Ascending aorta (tissue), 2 donors: ENCODE measurements around the gene PCLO. TPM values are rescaled to one million over a fixed set of nuclear protein-coding genes. Genes with fewer than 3 reads are reported as not detected.

Source experiments
- DNase-seq, 2 donors: peaks; one replicate each; pipeline ENCODE4 v3.0.0-alpha.2; 2019; ENCODE audit warnings: low spot score in 2 of 2
- H3K27ac ChIP-seq, 2 donors: fragments of 200-600 bp; sonication (generic); one replicate each; pipeline ENCODE4 v1.5.1; 2016 to 2017; ENCODE audit warnings: mild to moderate bottlenecking in 1 of 2
- H3K27me3 ChIP-seq: fragments of 200-600 bp; sonication (generic); one replicate; pipeline ENCODE4 v1.5.1; 2017
- H3K36me3 ChIP-seq, 2 donors: fragments of 200-600 bp; sonication (generic); one replicate each; pipeline ENCODE4 v1.5.1; 2016
- H3K4me1 ChIP-seq, 2 donors: fragments of 200-600 bp; sonication (generic); one replicate each; pipeline ENCODE4 v1.5.1; 2016 to 2017; ENCODE audit warnings: mild to moderate bottlenecking in 1 of 2
- H3K4me3 ChIP-seq, 2 donors: fragments of 200-600 bp; sonication (generic); one replicate each; pipeline ENCODE4 v1.5.1; 2016 to 2017; ENCODE audit warnings: mild to moderate bottlenecking in 1 of 2
- H3K9me3 ChIP-seq, 2 donors: fragments of 200-600 bp; sonication (generic); one replicate each; pipeline ENCODE4 v1.5.1; 2016
- intact Hi-C: fragments of 100-400 bp; cut with DNase I; formaldehyde crosslinking; loops from one replicate; pipeline ENCODE4 v1.15.1; 2023
- total RNA-seq: library from RNA; depleted of rRNA; stranded (reverse); fragments of >200 nt; gene quantifications from one replicate; pipeline ENCODE4 v1.1.0, GENCODE V29; 2016
- TF ChIP-seq, protein P1 (sequence below), 3 experiments: fragments of 200-600 bp in 2 of 3; fragments of 450-650 bp in 1 of 3; sonication (generic) in 2 of 3; IDR thresholded peaks; one replicate each; pipeline ENCODE4 v1.5.1; 2016 to 2019; ENCODE audit warnings: antibody characterized with exemption in 3 of 3, mild to moderate bottlenecking in 1 of 3, moderate library complexity in 1 of 3

Gene PCLO
- total RNA-seq, 1 donor from 2014 or later: 0.11 TPM

DNA sequence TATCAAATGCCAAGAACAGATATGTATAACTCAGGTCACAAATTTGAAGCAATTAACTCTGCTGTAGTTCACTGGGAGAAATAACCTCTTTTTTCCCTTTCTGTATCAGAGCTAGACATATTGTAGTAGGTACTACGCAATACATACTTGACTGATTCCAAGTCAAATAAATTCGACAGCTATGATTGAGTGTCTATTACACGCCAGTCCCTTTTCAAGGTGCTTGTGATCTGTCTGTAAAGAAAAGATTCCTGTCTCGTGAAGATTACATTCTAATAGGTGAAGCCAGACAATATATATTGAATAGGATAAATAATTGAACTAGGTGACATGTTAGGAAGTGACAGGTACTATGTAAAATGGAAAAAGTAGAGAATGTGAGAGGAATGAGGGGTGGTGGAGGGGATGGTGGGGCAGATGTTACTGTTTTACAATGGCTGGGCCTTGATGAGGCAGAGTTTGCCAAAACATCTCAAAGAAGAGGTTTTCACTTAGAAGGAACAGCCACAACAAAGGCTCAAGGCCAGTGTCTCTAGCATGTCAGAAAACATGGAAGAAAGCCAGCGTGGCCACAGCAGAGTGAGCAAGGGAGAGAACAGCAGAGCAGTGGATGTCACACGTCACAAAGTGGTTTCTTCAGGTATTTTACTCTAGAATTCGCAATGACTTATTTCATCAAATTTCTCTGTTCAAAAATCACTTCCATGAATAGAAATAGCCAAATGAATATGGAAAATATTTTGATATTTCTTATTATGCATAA is 436.5 kb downstream of the PCLO start:
- Histone ChIP-seq H3K27me3 (no peaks in the 10 kb centered on the region), H3K4me1 (no peaks in the 10 kb centered on the region), H3K9me3 (no peaks in the 10 kb centered on the region), H3K36me3 (no peaks in the 10 kb centered on the region), H3K4me3 (no peak overlapping the region), H3K27ac (no peak overlapping the region)
- intact Hi-C loops: loop anchor here (10.0 kb wide), 1 partner anchor 681 kb away; no protein-coding TSS in a partner anchor
- TF ChIP-seq, protein P1, sequence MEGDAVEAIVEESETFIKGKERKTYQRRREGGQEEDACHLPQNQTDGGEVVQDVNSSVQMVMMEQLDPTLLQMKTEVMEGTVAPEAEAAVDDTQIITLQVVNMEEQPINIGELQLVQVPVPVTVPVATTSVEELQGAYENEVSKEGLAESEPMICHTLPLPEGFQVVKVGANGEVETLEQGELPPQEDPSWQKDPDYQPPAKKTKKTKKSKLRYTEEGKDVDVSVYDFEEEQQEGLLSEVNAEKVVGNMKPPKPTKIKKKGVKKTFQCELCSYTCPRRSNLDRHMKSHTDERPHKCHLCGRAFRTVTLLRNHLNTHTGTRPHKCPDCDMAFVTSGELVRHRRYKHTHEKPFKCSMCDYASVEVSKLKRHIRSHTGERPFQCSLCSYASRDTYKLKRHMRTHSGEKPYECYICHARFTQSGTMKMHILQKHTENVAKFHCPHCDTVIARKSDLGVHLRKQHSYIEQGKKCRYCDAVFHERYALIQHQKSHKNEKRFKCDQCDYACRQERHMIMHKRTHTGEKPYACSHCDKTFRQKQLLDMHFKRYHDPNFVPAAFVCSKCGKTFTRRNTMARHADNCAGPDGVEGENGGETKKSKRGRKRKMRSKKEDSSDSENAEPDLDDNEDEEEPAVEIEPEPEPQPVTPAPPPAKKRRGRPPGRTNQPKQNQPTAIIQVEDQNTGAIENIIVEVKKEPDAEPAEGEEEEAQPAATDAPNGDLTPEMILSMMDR (IDR thresholded peaks at IDR 0.05): no peak
- DNase-seq: no peak

DNA sequence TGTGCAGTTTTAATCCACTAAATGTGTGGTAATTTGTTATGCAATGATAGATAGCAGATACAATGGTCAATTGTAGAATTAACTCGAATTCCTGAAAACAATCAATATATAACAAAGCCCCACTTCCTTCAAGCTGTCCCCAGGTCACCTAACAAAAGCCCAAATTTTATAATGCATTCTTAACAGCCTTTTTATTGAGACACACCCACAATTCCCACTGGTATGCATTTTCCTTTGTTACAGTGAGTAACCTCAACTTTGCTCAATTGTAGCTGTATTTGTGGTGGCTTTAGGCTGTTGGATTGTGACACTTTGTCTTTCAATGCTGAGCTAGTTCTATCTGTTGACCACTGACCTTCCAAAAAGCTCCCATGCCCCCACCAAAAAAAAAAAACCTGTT is 439.3 kb downstream of the PCLO start:
- DNase-seq: no peak
- Histone ChIP-seq H3K27me3 (no peaks in the 10 kb centered on the region), H3K9me3 (no peaks in the 10 kb centered on the region), H3K4me1 (no peaks in the 10 kb centered on the region), H3K36me3 (no peaks in the 10 kb centered on the region), H3K4me3 (no peak overlapping the region), H3K27ac (no peak overlapping the region)
- intact Hi-C loops: loop anchor here (10.0 kb wide), 1 partner anchor 679 kb away; no protein-coding TSS in a partner anchor
- TF ChIP-seq, protein P1 (IDR thresholded peaks at IDR 0.05): no peak

DNA sequence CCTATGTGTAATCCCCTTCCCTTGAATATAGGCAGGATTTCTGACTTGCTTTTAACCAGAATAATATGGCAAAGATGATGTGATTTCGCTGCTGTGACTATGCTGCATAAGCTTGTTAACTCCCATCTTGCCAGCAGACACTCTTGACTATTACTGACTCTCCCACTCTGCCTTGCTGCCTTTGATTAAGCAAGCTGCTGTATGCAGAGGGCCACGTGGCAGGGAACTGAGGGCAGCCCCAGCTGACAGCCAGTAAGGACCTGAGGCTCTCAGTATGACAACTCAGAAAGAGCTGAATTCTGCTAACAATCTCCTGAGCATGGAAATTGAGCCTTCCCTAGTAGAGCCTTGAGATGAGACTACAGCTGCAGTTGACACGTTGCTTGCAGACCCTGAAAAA is 439.7 kb downstream of the PCLO start:
- no peaks in the 10 kb centered on the region for H3K27me3 ChIP-seq
- no peak for DNase-seq
- H3K4me1 ChIP-seq: no peaks in the 10 kb centered on the region
- intact Hi-C loops: loop anchor here (10.0 kb wide), 1 partner anchor 678 kb away; no protein-coding TSS in a partner anchor
- H3K4me3 ChIP-seq: no peak overlapping the region
- H3K9me3 ChIP-seq: no peaks in the 10 kb centered on the region
- TF ChIP-seq, protein P1 (IDR thresholded peaks at IDR 0.05): no peak
- no peaks in the 10 kb centered on the region for H3K36me3 ChIP-seq
- no peak overlapping the region for H3K27ac ChIP-seq

DNA sequence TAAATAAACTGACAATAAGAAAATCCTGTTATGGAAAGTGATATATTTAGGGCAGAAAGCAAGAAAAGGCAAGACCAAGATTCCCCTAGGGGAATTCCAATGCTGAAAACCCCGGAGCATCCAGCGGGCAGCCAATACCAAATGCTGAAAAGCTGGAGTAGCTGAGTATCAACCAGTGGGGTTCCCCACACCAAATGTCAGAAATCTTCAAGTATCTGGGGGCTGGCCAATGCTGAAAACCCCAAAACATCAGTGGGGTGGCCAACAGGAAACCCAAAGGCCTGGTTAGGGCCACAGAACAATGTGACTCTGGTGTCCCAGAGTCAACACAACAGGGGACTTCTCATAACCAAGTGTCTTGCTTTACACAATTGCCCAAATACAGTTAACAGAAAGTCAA is 447.3 kb downstream of the PCLO start:
- Histone ChIP-seq H3K4me1 (no peaks in the 10 kb centered on the region), H3K36me3 (no peaks in the 10 kb centered on the region), H3K4me3 (no peak overlapping the region), H3K27ac (no peak overlapping the region), H3K9me3 (no peaks in the 10 kb centered on the region), H3K27me3 (no peaks in the 10 kb centered on the region)
- DNase-seq: no peak
- TF ChIP-seq, protein P1 (IDR thresholded peaks at IDR 0.05): no peak
- intact Hi-C loops: no loop called here

DNA sequence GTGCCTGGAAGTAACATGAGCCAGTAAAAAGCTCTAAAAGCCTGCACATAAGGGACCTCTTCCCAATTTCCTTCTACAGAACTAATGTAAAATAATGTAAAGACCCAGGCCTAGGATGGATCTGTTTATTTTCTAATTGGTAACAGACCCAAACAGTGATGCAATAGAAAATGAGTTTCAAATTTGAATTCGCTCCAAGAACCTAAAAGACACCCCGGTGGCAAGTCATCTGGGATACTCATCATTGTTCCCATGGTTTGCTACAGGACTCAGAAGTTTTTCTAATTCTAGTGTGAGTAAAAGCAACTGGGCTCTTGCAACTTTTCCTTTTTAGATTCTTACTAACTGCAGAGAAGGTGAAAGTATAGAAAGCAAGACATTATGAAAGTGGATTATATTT is 447.8 kb downstream of the PCLO start:
- Histone ChIP-seq H3K36me3 (no peaks in the 10 kb centered on the region), H3K4me3 (no peak overlapping the region), H3K4me1 (no peaks in the 10 kb centered on the region), H3K27ac (no peak overlapping the region), H3K27me3 (no peaks in the 10 kb centered on the region), H3K9me3 (no peaks in the 10 kb centered on the region)
- TF ChIP-seq, protein P1 (IDR thresholded peaks at IDR 0.05): no peak
- intact Hi-C loops: no loop called here
- no peak for DNase-seq
